Measurements from ENCODE around the gene MARCKSL1. TPM values are rescaled to one million over a fixed set of nuclear protein-coding genes. Genes with fewer than 3 reads are reported as not detected.

The MARCKSL1 gene, protein sequence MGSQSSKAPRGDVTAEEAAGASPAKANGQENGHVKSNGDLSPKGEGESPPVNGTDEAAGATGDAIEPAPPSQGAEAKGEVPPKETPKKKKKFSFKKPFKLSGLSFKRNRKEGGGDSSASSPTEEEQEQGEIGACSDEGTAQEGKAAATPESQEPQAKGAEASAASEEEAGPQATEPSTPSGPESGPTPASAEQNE
- total RNA-seq: 332 TPM

DNA sequence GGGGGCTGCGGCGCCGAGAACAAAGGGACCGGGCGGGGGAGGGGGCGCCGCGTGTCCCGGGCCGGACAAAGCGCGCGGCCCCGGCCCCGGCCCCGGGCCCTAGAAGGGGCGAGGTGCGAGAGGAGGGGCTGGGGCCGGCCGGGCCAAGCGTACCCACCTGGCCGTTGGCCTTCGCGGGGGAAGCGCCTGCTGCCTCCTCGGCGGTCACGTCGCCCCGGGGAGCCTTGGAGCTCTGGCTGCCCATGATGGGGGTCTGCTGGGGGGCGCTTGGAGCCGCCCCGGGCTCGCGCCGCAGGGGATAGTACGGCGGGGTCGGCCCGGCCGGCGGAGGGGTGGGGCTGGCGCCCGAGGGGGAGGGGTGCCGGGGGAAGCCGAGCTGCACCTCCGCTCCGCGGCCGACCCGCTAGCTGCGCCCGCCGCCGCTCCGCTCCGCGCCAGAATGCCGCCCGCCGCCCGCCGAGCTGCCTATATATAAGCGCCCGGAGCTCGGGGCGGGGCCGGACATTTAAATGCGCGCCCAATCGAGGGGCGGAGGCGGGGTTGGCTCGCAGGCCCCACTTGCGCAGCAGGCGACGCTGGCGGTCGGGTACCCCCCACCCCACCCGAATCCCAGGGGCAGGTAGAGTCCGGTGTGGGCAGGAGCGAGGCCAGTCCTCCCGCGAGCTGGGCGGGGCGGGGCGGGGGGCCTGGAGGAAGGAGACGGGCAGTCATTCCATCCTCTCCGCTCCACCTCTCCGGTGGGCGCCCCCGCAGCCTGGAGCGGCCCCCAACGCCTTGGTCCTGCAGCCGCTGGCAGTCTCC lies at the start of gene MARCKSL1:
MARCKSL1 (minus strand) TSS at position 444 of the 801 bp plus-strand sequence; CDS start at position 244, 200 bp downstream.

DNA sequence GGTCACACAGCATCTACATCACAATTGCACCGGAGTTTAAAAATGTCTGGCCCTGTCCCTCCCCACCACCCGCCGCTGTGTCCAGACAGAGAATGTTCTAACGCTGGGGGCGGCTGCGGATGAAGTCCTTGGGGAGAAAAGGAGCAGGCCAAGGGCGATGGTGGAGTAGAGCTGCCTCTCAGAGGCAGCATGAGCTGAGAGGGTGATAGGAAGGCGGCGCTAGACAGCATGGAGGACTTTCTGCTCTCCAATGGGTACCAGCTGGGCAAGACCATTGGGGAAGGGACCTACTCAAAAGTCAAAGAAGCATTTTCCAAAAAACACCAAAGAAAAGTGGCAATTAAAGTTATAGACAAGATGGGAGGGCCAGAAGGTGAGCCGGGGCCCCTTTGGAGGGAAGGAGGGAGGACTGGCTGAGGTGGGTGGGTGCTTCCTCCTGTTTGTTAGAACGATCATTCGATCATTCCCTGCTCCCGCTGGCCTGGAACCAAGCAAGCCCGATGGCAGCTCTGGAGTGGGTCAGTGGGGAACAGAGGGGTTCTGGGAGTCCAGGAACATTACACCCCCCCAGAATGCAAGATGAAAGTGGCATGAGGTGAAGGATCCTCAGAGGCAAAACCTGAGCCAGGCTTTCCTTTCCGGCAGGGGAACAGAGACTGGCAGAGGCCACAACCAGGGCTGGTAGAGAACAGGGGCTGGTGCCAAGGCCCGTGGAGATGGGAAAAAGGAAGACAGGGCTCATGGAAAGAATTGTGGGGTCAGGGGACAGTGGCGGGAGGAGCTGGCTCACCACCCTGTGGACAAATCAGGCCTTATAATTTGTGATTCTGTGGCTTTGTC lies 26.7 kb upstream of the MARCKSL1 start, which contains the start of the genes FAM229A and TSSK3:
FAM229A (minus strand) TSS at position 12 of the 840 bp plus-strand sequence. CDS start 394 bp downstream, outside the sequence.
TSSK3 (plus strand) TSS at position 66 of the 840 bp plus-strand sequence; CDS start at position 229, 163 bp downstream.

DNA sequence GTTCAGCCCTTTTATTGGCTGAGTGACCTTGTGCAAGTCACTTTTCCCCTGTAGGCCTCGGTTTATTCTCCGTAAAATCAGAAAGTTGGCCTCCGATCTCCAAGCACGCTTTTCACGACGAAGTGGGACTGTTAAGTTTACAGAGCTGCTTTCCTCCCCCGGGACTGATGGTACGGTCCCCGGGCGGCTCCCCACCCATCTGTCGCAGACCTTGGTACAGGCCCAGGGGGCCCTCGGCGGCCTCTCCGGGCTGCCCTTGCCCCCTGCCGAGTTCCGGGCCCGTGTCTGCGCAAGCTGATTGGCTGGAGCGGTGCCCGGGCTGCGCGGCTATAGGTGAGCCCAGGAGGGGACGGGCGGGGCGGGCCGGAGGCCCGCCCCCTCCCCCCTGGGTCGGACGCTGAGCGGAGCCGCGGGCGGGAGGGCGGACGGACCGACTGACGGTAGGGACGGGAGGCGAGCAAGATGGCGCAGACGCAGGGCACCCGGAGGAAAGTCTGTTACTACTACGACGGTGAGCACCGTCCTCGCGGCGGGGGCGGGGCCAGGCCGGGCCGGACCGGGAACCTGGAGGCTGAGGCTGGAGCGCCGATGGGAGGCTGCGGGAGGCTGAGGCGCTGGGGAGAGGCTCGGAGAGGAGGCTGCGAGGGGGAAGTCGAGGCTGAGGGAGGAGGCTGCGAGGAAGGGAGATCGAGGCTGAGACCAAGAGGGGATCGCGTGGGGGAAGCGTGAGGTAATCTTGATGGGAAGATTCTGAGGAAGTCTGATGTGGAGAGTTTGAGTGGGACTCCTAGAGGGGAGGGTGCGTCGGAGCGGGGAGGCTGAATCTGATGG lies 44.1 kb downstream of the MARCKSL1 start, which contains the start of gene HDAC1:
HDAC1 (plus strand) TSS at position 376 of the 831 bp plus-strand sequence; CDS start at position 463, 87 bp downstream.

Small RNA genes lying within 50 kb of the gene (small RNA-seq; reads per million reads assigned to genes)
- gene RF00019 (ENCODE audit: low replicate concordance): not detected

Other genes starting within 250 kb of the MARCKSL1 start
- gene KPNA6, start 228.2 kb downstream of the MARCKSL1 start, total RNA-seq: 30.0 TPM
- gene TXLNA, start 156.6 kb downstream of the MARCKSL1 start, total RNA-seq: 23.5 TPM
- 31.3 TPM for gene CCDC28B, start 135.6 kb downstream of the MARCKSL1 start, total RNA-seq
- gene IQCC, start 130.6 kb downstream of the MARCKSL1 start, total RNA-seq: 4.1 TPM
- not detected for gene DCDC2B, start 127.1 kb downstream of the MARCKSL1 start, total RNA-seq
- gene TMEM234, start 113.9 kb downstream of the MARCKSL1 start, total RNA-seq: 29.4 TPM
- 75.7 TPM for gene EIF3I, start 113.8 kb downstream of the MARCKSL1 start, total RNA-seq
- gene FAM167B, start 89.0 kb downstream of the MARCKSL1 start, total RNA-seq: not detected
- gene LCK, start 85.0 kb downstream of the MARCKSL1 start, total RNA-seq: not detected
- gene HDAC1, start 44.1 kb downstream of the MARCKSL1 start, total RNA-seq: 41.6 TPM
- 5.0 TPM for gene FAM229A, start 26.3 kb upstream of the MARCKSL1 start, total RNA-seq
- not detected for gene TSSK3, start 26.3 kb upstream of the MARCKSL1 start, total RNA-seq
- gene BSDC1, start 58.2 kb upstream of the MARCKSL1 start, total RNA-seq: 94.8 TPM
- 20.7 TPM for gene ZBTB8B, start 128.8 kb upstream of the MARCKSL1 start, total RNA-seq
- 28.8 TPM for gene ZBTB8A, start 203.2 kb upstream of the MARCKSL1 start, total RNA-seq